HepG2 (cell line): ENCODE measurements around the gene LTB4R2. TPM values are rescaled to one million over a fixed set of nuclear protein-coding genes. Genes with fewer than 3 reads are reported as not detected.
A peak's percentile ranks its signal among the peaks of the same experiment; 100 is the strongest.

Source experiments
- AHDC1 ChIP-seq: sonication (generic); formaldehyde crosslinking; IDR thresholded peaks from 2 replicates; pipeline ENCODE4 v1.5.1; 2020; ENCODE audit warnings: mild to moderate bottlenecking, missing genetic modification reagents, borderline replicate concordance
- ESRRA ChIP-seq: sonication (generic); formaldehyde crosslinking; IDR thresholded peaks from 2 replicates; pipeline ENCODE4 v1.5.1; 2020; ENCODE audit warnings: mild to moderate bottlenecking, low read depth, missing genetic modification reagents
- ZBTB43 ChIP-seq: sonication (generic); formaldehyde crosslinking; conservative IDR thresholded peaks from 2 replicates; pipeline ENCODE4 v1.4.0; 2020; ENCODE audit warnings: missing genetic modification reagents
- ZFP41 ChIP-seq: sonication (generic); formaldehyde crosslinking; IDR thresholded peaks from 2 replicates; pipeline ENCODE4 v1.4.0; 2020; ENCODE audit warnings: mild to moderate bottlenecking, missing genetic modification reagents, borderline replicate concordance
- ZNF253 ChIP-seq: sonication (generic); formaldehyde crosslinking; IDR thresholded peaks from 2 replicates; pipeline ENCODE4 v1.8.0; 2022; ENCODE audit warnings: mild to moderate bottlenecking, missing genetic modification reagents, borderline replicate concordance
- ZNF333 ChIP-seq: sonication (generic); formaldehyde crosslinking; IDR thresholded peaks from 2 replicates; pipeline ENCODE4 v1.4.0; 2020; ENCODE audit warnings: mild to moderate bottlenecking, missing genetic modification reagents, borderline replicate concordance
- ZNF646 ChIP-seq: sonication (generic); formaldehyde crosslinking; IDR thresholded peaks from 2 replicates; pipeline ENCODE4 v1.9.0; 2021; ENCODE audit warnings: mild to moderate bottlenecking, missing genetic modification reagents
- ZNF782 ChIP-seq: sonication (generic); formaldehyde crosslinking; IDR thresholded peaks from 2 replicates; pipeline ENCODE4 v1.4.0; 2020; ENCODE audit warnings: missing genetic modification reagents, mild to moderate bottlenecking, borderline replicate concordance
- polyA plus RNA-seq, 8 experiments: library from polyadenylated mRNA; depleted of rRNA in 3 of 8; stranded (reverse) in 7 of 8; unstranded in 1 of 8; fragments of >200 nt; fragmentation: Illumina TruSeq in 4 of 8; extraction: Trizol in 4 of 8; gene quantifications; 2 replicates each; pipeline versions ENCODE4 v1.2.1 to v1.2.3, GENCODE V29; 2011 to 2016; ENCODE audit warnings: low read depth in 4 of 8, missing spikeins in 1 of 8, mixed read lengths in 1 of 8; ENCODE audit not compliant: insufficient read depth in 1 of 8
- total RNA-seq, 5 experiments: library from RNA; depleted of rRNA; stranded (reverse); fragments of >200 nt; fragmentation: Illumina TruSeq; extraction: Trizol; gene quantifications; 2 replicates each; pipeline ENCODE4 v1.2.3, GENCODE V29; 2016; ENCODE audit warnings: low read depth in 1 of 5
- TF ChIP-seq, protein P1 (sequence below): IDR thresholded peaks from 2 replicates; pipeline ENCODE4 v1.6.1; 2016; ENCODE audit warnings: missing biosample characterization, missing genetic modification reagents, low read depth
- TF ChIP-seq, protein P2 (sequence below): sonication (generic); formaldehyde crosslinking; IDR thresholded peaks from 2 replicates; pipeline ENCODE4 v1.8.1; 2023; ENCODE audit warnings: mild to moderate bottlenecking, missing genetic modification reagents

Gene LTB4R2
- total and polyA plus RNA-seq, 2 of the 13 experiments (the other 11 are each of a cell fraction or from before 2014, with no cell fraction given) = 3.9 to 6.9 TPM

DNA sequence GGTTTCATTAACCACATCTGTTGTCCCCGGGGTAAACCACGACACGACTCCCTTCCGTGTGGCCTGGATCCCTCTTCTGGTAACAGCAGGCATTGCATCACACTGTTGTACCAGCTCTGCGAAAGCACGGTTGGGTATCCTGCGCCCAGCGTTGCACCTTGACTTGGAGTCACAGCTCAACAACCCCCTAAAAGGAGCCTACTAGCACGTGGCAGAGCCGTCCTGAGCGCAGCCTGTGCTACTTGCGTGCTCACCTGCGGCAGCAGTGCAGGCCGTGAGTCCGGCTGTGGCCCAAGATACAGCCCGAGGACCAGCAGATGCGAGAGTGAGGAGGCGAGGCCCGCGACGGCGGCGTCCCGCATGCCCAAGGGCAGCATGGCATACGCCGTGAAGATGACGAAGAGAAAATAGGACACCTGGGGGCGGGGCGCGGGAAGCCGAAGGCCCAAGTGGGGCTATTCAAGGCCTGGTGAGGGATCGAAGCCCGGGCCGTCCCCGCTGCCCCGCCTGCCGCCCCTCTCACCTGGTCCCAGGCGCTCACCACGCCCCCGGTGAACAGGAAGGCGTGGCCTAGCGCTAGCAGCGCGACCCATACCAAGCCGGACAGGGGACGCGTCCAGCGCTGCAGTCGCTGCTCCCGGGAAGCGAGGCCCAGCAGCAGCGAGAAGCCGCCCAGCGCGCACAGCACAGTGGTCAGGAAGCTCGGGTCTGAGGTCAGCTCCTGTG is 22.5 kb downstream of the LTB4R2 start (continued):
- 0 out of 2 replicates have a peak, but pooled peaks have one; percentile 44 for TF ChIP-seq ZNF646 (CRISPR knock-in tag)
- TF ChIP-seq ZNF253 (CRISPR knock-in tag) = peak; percentile 78; the same call in 1 of the 2 replicates
- no peak for TF ChIP-seq ZBTB43 (CRISPR knock-in tag)
- TF ChIP-seq ZNF782 = peak; percentile 100
- TF ChIP-seq ZNF333 = peak; percentile 96
- TF ChIP-seq, protein P1, sequence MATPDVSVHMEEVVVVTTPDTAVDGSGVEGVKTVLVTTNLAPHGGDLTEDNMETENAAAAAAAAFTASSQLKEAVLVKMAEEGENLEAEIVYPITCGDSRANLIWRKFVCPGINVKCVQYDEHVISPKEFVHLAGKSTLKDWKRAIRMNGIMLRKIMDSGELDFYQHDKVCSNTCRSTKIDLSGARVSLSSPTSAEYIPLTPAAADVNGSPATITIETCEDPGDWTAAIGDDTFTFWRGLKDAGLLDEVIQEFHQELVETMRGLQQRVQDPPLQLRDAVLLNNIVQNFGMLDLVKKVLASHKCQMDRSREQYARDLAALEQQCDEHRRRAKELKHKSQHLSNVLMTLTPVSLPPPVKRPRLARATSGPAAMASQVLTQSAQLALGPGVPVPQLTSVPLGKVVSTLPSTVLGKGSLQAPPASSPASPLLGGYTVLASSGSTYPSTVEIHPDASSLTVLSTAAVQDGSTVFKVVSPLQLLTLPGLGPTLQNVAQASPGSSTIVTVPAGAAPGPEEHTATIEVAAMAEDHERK = no peak
- TF ChIP-seq, protein P2, sequence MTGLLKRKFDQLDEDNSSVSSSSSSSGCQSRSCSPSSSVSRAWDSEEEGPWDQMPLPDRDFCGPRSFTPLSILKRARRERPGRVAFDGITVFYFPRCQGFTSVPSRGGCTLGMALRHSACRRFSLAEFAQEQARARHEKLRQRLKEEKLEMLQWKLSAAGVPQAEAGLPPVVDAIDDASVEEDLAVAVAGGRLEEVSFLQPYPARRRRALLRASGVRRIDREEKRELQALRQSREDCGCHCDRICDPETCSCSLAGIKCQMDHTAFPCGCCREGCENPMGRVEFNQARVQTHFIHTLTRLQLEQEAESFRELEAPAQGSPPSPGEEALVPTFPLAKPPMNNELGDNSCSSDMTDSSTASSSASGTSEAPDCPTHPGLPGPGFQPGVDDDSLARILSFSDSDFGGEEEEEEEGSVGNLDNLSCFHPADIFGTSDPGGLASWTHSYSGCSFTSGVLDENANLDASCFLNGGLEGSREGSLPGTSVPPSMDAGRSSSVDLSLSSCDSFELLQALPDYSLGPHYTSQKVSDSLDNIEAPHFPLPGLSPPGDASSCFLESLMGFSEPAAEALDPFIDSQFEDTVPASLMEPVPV = peak; percentile 96; the same call in 1 of the 2 replicates
- peak; percentile 85 for TF ChIP-seq ZFP41 (CRISPR knock-in tag)
- peak; percentile 84 for TF ChIP-seq ESRRA
- TF ChIP-seq AHDC1 = peak; percentile 43; the same call in 1 of the 2 replicates
